Measurements from ENCODE around the gene MSRB1. TPM values are rescaled to one million over a fixed set of nuclear protein-coding genes. Genes with fewer than 3 reads are reported as not detected.

The MSRB1 gene
- total and polyA plus RNA-seq, 2 of the 8 experiments (the other 6 are each of a cell fraction or from before 2014, with no cell fraction given): 28.2 to 51.4 TPM

- no peak for TF ChIP-seq CHD7 (IDR thresholded peaks at IDR 0.05; ENCODE audit: insufficient replicate concordance, low read length)
Observed at GRCh38 chr16:1938910-1939309, 4.1 kb downstream of the MSRB1 start (continued).

Measured in H1 (cell line).